Liver (tissue), 9 donors: ENCODE data around the gene ZNF740. TPM values are rescaled to one million over a fixed set of nuclear protein-coding genes. Genes with fewer than 3 reads are reported as not detected.
A peak's percentile ranks its signal among the peaks of the same experiment; 100 is the strongest.

Source experiments
- DNase-seq: peaks from one replicate; pipeline ENCODE4 v3.0.0-alpha.2; 2017; ENCODE audit warnings: low spot score
- H3K27ac ChIP-seq, 2 donors: one replicate each; pipeline ENCODE4 v1.7.0; 2013; ENCODE audit warnings: inconsistent platforms in 2 of 2, low read length in 2 of 2, control low read depth in 1 of 2, low read depth in 1 of 2, mild to moderate bottlenecking in 1 of 2
- H3K27me3 ChIP-seq, 4 donors: one replicate each; pipeline versions ENCODE4 v1.6.1 to v1.7.0; 2013; ENCODE audit warnings: low read length in 3 of 4, inconsistent platforms in 1 of 4, mild to moderate bottlenecking in 1 of 4, moderate library complexity in 1 of 4; ENCODE audit not compliant: control insufficient read depth in 4 of 4, insufficient read depth in 4 of 4
- H3K36me3 ChIP-seq, 4 donors: one replicate each; pipeline versions ENCODE4 v1.6.1 to v1.7.0; 2013; ENCODE audit warnings: low read length in 3 of 4, mild to moderate bottlenecking in 3 of 4, low read depth in 1 of 4, moderate library complexity in 1 of 4; ENCODE audit not compliant: control insufficient read depth in 4 of 4, insufficient read depth in 3 of 4
- H3K4me1 ChIP-seq, 4 donors: one replicate each; pipeline versions ENCODE4 v1.6.1 to v1.7.0; 2013; ENCODE audit warnings: low read length in 3 of 4, mild to moderate bottlenecking in 3 of 4, moderate library complexity in 1 of 4; ENCODE audit not compliant: control insufficient read depth in 4 of 4, insufficient read depth in 4 of 4
- H3K4me3 ChIP-seq, 3 donors: one replicate each; pipeline versions ENCODE4 v1.6.1 to v1.7.0; 2013; ENCODE audit warnings: low read length in 3 of 3, control low read depth in 1 of 3, low read depth in 1 of 3, mild to moderate bottlenecking in 1 of 3
- H3K9ac ChIP-seq, 2 donors: one replicate each; pipeline ENCODE4 v1.7.0; 2013; ENCODE audit warnings: low read length in 2 of 2, mild to moderate bottlenecking in 2 of 2, moderate library complexity in 2 of 2, control low read depth in 1 of 2, low read depth in 1 of 2
- H3K9me3 ChIP-seq, 4 donors: one replicate each; pipeline versions ENCODE4 v1.6.1 to v1.7.0; 2013; ENCODE audit warnings: low read length in 3 of 4; ENCODE audit not compliant: control insufficient read depth in 4 of 4
- ATF3 ChIP-seq: IDR thresholded peaks from 2 replicates; pipeline ENCODE4 v1.6.1; 2016; ENCODE audit warnings: antibody characterized with exemption
- CTCF ChIP-seq: fragments of 150-350 bp; IDR thresholded peaks from 2 replicates; pipeline ENCODE4 v1.5.1; 2017; ENCODE audit warnings: improper control_type of control experiment, low read depth, low read length; ENCODE audit not compliant: missing input control
- EGR1 ChIP-seq, 2 donors: IDR thresholded peaks; 2 replicates each; pipeline ENCODE4 v1.6.1; 2016 to 2018; ENCODE audit warnings: antibody characterized with exemption in 2 of 2, low read depth in 2 of 2
- FOXA1 ChIP-seq: IDR thresholded peaks from 2 replicates; pipeline ENCODE4 v1.6.1; 2016; ENCODE audit warnings: antibody characterized with exemption
- FOXA2 ChIP-seq: IDR thresholded peaks from 2 replicates; pipeline ENCODE4 v1.6.1; 2016; ENCODE audit warnings: antibody characterized with exemption
- GABPA ChIP-seq, 2 donors: IDR thresholded peaks in 1 of 2; conservative IDR thresholded peaks in 1 of 2; 2 replicates each; pipeline ENCODE4 v1.6.1; 2016; ENCODE audit warnings: antibody characterized with exemption in 2 of 2, mild to moderate bottlenecking in 1 of 2, moderate library complexity in 1 of 2
- HNF4A ChIP-seq, 2 donors: conservative IDR thresholded peaks; 2 replicates each; pipeline ENCODE4 v1.6.1; 2016; ENCODE audit warnings: antibody characterized with exemption in 2 of 2, mild to moderate bottlenecking in 2 of 2
- HNF4G ChIP-seq: IDR thresholded peaks from 2 replicates; pipeline ENCODE4 v1.6.1; 2016; ENCODE audit warnings: antibody characterized with exemption
- JUND ChIP-seq, 2 donors: IDR thresholded peaks; 2 replicates each; pipeline ENCODE4 v1.6.1; 2016; ENCODE audit warnings: antibody characterized with exemption in 2 of 2
- MAX ChIP-seq: IDR thresholded peaks from 2 replicates; pipeline ENCODE4 v1.6.1; 2016; ENCODE audit warnings: antibody characterized with exemption
- NR2F2 ChIP-seq: IDR thresholded peaks from 2 replicates; pipeline ENCODE4 v1.6.1; 2016; ENCODE audit warnings: antibody characterized with exemption
- RAD21 ChIP-seq, 2 donors: IDR thresholded peaks; 2 replicates each; pipeline ENCODE4 v1.6.1; 2016; ENCODE audit warnings: antibody characterized with exemption in 2 of 2, mild to moderate bottlenecking in 2 of 2
- REST ChIP-seq: IDR thresholded peaks from 2 replicates; pipeline ENCODE4 v1.6.1; 2016; ENCODE audit warnings: antibody characterized with exemption, mild to moderate bottlenecking
- SP1 ChIP-seq: IDR thresholded peaks from 2 replicates; pipeline ENCODE4 v1.6.1; 2018; ENCODE audit warnings: antibody characterized with exemption, mild to moderate bottlenecking
- TAF1 ChIP-seq: conservative IDR thresholded peaks from 2 replicates; pipeline ENCODE4 v1.6.1; 2016; ENCODE audit warnings: antibody characterized with exemption, mild to moderate bottlenecking
- YY1 ChIP-seq: IDR thresholded peaks from 2 replicates; pipeline ENCODE4 v1.6.1; 2016; ENCODE audit warnings: antibody characterized with exemption, mild to moderate bottlenecking
- ZBTB33 ChIP-seq: IDR thresholded peaks from 2 replicates; pipeline ENCODE4 v1.6.1; 2016; ENCODE audit warnings: antibody characterized with exemption
- WGBS: extraction: QIAGEN DNeasy Blood & Tissue Kit; methylation state at CpG from one replicate; pipeline ENCODE4 v1.1.7; 2013; 5-methylcytosine and 5-hydroxymethylcytosine counted together
- polyA plus RNA-seq, 2 donors: library from polyadenylated mRNA; stranded (reverse) in 1 of 2; unstranded in 1 of 2; fragments of 200-250 nt in 1 of 2; fragments of >200 nt in 1 of 2; fragmentation: Nextera tagmentation in 1 of 2; extraction: Ambion mirVana in 1 of 2; gene quantifications; one replicate each; pipeline versions ENCODE4 v1.2.1 to v1.2.3, GENCODE V29; 2013 to 2015
- total RNA-seq, 2 donors: library from RNA; depleted of rRNA; stranded (reverse); fragments of >200 nt; gene quantifications; one replicate each; pipeline ENCODE4 v1.2.3, GENCODE V29; 2014
- donor health status: healthy.
- donor health status: healthy.
- donor health status: healthy.
- donor health status: healthy.
- donor health status: healthy.

ZNF740 gene
- total and polyA plus RNA-seq, 4 donors = 1.4 to 14.4 (median 6.3) TPM

- TF ChIP-seq ZBTB33 (no peak), TAF1 (no peak), FOXA2 (no peak), JUND (IDR thresholded peaks at IDR 0.05) (no peak), RAD21 (IDR thresholded peaks at IDR 0.05) (no peak), ATF3 (no peak), YY1 (no peak)
Observed at GRCh38 chr12:53222170-53222721, 41.7 kb downstream of the ZNF740 start (continued).

GRCh38 chr12:53222806-53223261, 42.3 kb downstream of the ZNF740 start:
- Histone ChIP-seq H3K4me3 (no peak overlapping the region), H3K36me3 (no peaks in the 10 kb centered on the region), H3K27ac (peak overlapping the region in 1 of 2 donors; percentile 98), H3K27me3 (no peaks in the 10 kb centered on the region), H3K9me3 (no peaks in the 10 kb centered on the region), H3K4me1 (peaks cover 0 to 20% (median 10%) of the 10 kb centered on the region in 4 donors), H3K9ac (no peak overlapping the region)
- no peak for TF ChIP-seq ZBTB33
- no peak for TF ChIP-seq GABPA (IDR thresholded peaks at IDR 0.05 in 1 of 2, conservative IDR thresholded peaks at IDR 0.05 in 1 of 2)
- TF ChIP-seq REST = no peak
- no peak for TF ChIP-seq RAD21 (IDR thresholded peaks at IDR 0.05)
- no peak for TF ChIP-seq SP1
- TF ChIP-seq JUND (IDR thresholded peaks at IDR 0.05) = no peak
- no peak for TF ChIP-seq HNF4G
- no peak for TF ChIP-seq NR2F2
- TF ChIP-seq CTCF = no peak
- no peak for TF ChIP-seq HNF4A (conservative IDR thresholded peaks at IDR 0.05)
- no peak for TF ChIP-seq TAF1
- no peak for TF ChIP-seq MAX
- TF ChIP-seq FOXA1 = no peak
- no peak for TF ChIP-seq FOXA2
- no peak for TF ChIP-seq EGR1 (IDR thresholded peaks at IDR 0.05; ENCODE audit: low read depth in 2 of 2)
- TF ChIP-seq ATF3 = no peak
- no peak for TF ChIP-seq YY1
- 62% methylated on average over 4 of the region's 4 CpGs for WGBS
- no peak for DNase-seq
